Naive thymus-derived CD8-positive, alpha-beta T cell (primary cell): ENCODE results near the gene ELOVL1. TPM values are rescaled to one million over a fixed set of nuclear protein-coding genes. Genes with fewer than 3 reads are reported as not detected.

Experiments
- ATAC-seq, 2 donors: fragments of 150-1000 bp; cut with Tn5 transposase in 1 of 2; sonication (Bioruptor Pico), chemical (Tn5 transposase) in 1 of 2; 1 replicate in 1 of 2; 2 replicates in 1 of 2; pipeline ENCODE4 v1.10.0; 2021; ENCODE audit warnings: mild to moderate bottlenecking in 2 of 2, moderate library complexity in 2 of 2
- POLR2A ChIA-PET: fragments of 350-600 bp; sonication (Branson Sonifier 250); formaldehyde crosslinking; loops from one replicate; lab custom pipeline; 2021; ENCODE audit warnings: antibody characterized with exemption; lab: Charles Lee
- DNase-seq, 10 donors: peaks; one replicate each; pipeline versions ENCODE4 v3.0.0 to v3.0.0-alpha.2; 2020 to 2022
- H3K27ac Mint-ChIP-seq, 10 donors: one replicate each; pipeline ENCODE4 v1.8.0; 2020 to 2022; ENCODE audit warnings: mild to moderate bottlenecking in 10 of 10, mixed read lengths in 10 of 10, moderate library complexity in 4 of 10, inconsistent platforms in 1 of 10
- H3K27me3 Mint-ChIP-seq, 5 donors: one replicate each; pipeline ENCODE4 v1.8.0; 2021 to 2022; ENCODE audit warnings: mixed read lengths in 5 of 5
- H3K36me3 Mint-ChIP-seq, 3 donors: one replicate each; pipeline ENCODE4 v1.8.0; 2020 to 2022; ENCODE audit warnings: mixed read lengths in 3 of 3, mild to moderate bottlenecking in 2 of 3, inconsistent platforms in 1 of 3
- H3K4me1 Mint-ChIP-seq, 4 donors: one replicate each; pipeline ENCODE4 v1.8.0; 2021 to 2022; ENCODE audit warnings: mixed read lengths in 4 of 4
- H3K4me3 Mint-ChIP-seq, 10 donors: one replicate each; pipeline ENCODE4 v1.8.0; 2020 to 2022; ENCODE audit warnings: mild to moderate bottlenecking in 10 of 10, mixed read lengths in 10 of 10, moderate library complexity in 6 of 10, inconsistent platforms in 1 of 10
- H3K9me3 Mint-ChIP-seq, 9 donors: one replicate each; pipeline ENCODE4 v1.8.0; 2020 to 2022; ENCODE audit warnings: mixed read lengths in 9 of 9, mild to moderate bottlenecking in 3 of 9, inconsistent platforms in 1 of 9, moderate library complexity in 1 of 9
- polyA plus RNA-seq, 3 donors: library from polyadenylated mRNA; unstranded; fragments of 300-500 nt; fragmentation: Illumina TruSeq; gene quantifications; one replicate each; pipeline ENCODE4 v1.2.3, GENCODE V29; 2021
- total RNA-seq, 8 experiments: library from RNA in 2 of 8; stranded (reverse) in 2 of 8; gene quantifications; one replicate each; pipeline ENCODE4 v1.2.3 and lab custom pipeline; 2021 to 2026

The ELOVL1 gene
- total and polyA plus RNA-seq, 5 experiments from 2014 or later, result 30.3 to 49.4 (median 39.8) TPM

GRCh38 chr1:43363935-43364525 lies 3.8 kb downstream of the ELOVL1 start:
- Mint-ChIP-seq H3K27ac (peak overlapping the region in 5 of 10 donors; percentile 29 to 79 (median 54)), H3K9me3 (no peaks in the 10 kb centered on the region), H3K4me1 (peaks cover 27 to 46% (median 34%) of the 10 kb centered on the region in 4 donors), H3K36me3 (peaks cover 0 to 45% (median 8%) of the 10 kb centered on the region in 3 donors), H3K27me3 (no peaks in the 10 kb centered on the region), H3K4me3 (no peak overlapping the region)
- ATAC-seq (no peak), DNase-seq (no peak)
- POLR2A ChIA-PET, result no interaction called here

- Mint-ChIP-seq H3K4me1 (peaks cover 26 to 42% (median 32%) of the 10 kb centered on the region in 4 donors), H3K36me3 (peaks cover 0 to 45% (median 8%) of the 10 kb centered on the region in 3 donors)
- ATAC-seq, result no peak
Measured at GRCh38 chr1:43363283-43363934, 4.4 kb downstream of the ELOVL1 start.

GRCh38 chr1:43360616-43361015 lies 7.2 kb downstream of the ELOVL1 start:
- H3K4me1 Mint-ChIP-seq, result peaks cover 15 to 33% (median 21%) of the 10 kb centered on the region in 4 donors

More at GRCh38 chr1:43363283-43363934, 4.4 kb downstream of the ELOVL1 start:
- DNase-seq, result no peak
- POLR2A ChIA-PET, result no interaction called here
- no peaks in the 10 kb centered on the region for H3K27me3 Mint-ChIP-seq
- peak overlapping the region in 5 of 10 donors; percentile 12 to 64 (median 41) for H3K27ac Mint-ChIP-seq
- no peaks in the 10 kb centered on the region for H3K9me3 Mint-ChIP-seq
- no peak overlapping the region for H3K4me3 Mint-ChIP-seq

GRCh38 chr1:43359696-43360095 lies 8.1 kb downstream of the ELOVL1 start:
- H3K36me3 Mint-ChIP-seq, result peaks cover 0 to 33% (median 8%) of the 10 kb centered on the region in 3 donors
- ATAC-seq (no peak), DNase-seq (no peak)
- H3K27me3 Mint-ChIP-seq, result no peaks in the 10 kb centered on the region
- H3K4me3 Mint-ChIP-seq, result peak overlapping the region; percentile 49 to 97 (median 72)
- H3K9me3 Mint-ChIP-seq, result no peaks in the 10 kb centered on the region
- POLR2A ChIA-PET, result interaction anchor here (1.4 to 2.6 kb wide), 3 partner anchors 9 to 30 kb away, joined by 3 to 20 read pairs (median 8); partner anchors contain the start of genes ELOVL1, MED8 and SZT2
- peaks cover 9 to 26% (median 16%) of the 10 kb centered on the region in 4 donors for H3K4me1 Mint-ChIP-seq
- peak overlapping the region in 4 of 10 donors; percentile 5 to 35 (median 22) for H3K27ac Mint-ChIP-seq

More at GRCh38 chr1:43360616-43361015, 7.2 kb downstream of the ELOVL1 start:
- POLR2A ChIA-PET, result interaction anchor here (0.9 kb wide), 1 partner anchor 9 kb away, joined by 3 read pairs; no protein-coding TSS in a partner anchor
- Mint-ChIP-seq H3K27me3 (no peaks in the 10 kb centered on the region), H3K36me3 (peaks cover 0 to 41% (median 8%) of the 10 kb centered on the region in 3 donors), H3K4me3 (peak overlapping the region in 4 of 10 donors; percentile 42 to 70 (median 46)), H3K27ac (no peak overlapping the region), H3K9me3 (no peaks in the 10 kb centered on the region)
- ATAC-seq (no peak), DNase-seq (no peak)

- H3K4me3 Mint-ChIP-seq, result peak within 1 kb of the TSS; percentile 80 to 97 (median 89)
- peak; percentile 99 for ATAC-seq
- peaks cover 0 to 26% (median 2%) of the 10 kb centered on the region in 3 donors for H3K36me3 Mint-ChIP-seq
- H3K9me3 Mint-ChIP-seq, result no peaks in the 10 kb centered on the region
- peak within 1 kb of the TSS; percentile 66 to 95 (median 88) for H3K27ac Mint-ChIP-seq
- H3K4me1 Mint-ChIP-seq, result peaks cover 9 to 26% (median 17%) of the 10 kb centered on the region in 4 donors
- DNase-seq, result peak; percentile 94 to 98 (median 96)
- H3K27me3 Mint-ChIP-seq, result no peaks in the 10 kb centered on the region
- POLR2A ChIA-PET, result interaction anchor here (0.8 to 2.6 kb wide), 8 partner anchors 9 to 291 kb away, joined by 3 to 20 read pairs (median 4); partner anchors contain the start of genes CFAP57, EBNA1BP2, ELOVL1 and MED8
Measured at GRCh38 chr1:43358746-43359693, 8.8 kb downstream of the ELOVL1 start, which contains the start of gene CDC20. CDC20 (plus strand) TSS chr1:43358981; CDS start chr1:43359216, 235 bp downstream.

DNA sequence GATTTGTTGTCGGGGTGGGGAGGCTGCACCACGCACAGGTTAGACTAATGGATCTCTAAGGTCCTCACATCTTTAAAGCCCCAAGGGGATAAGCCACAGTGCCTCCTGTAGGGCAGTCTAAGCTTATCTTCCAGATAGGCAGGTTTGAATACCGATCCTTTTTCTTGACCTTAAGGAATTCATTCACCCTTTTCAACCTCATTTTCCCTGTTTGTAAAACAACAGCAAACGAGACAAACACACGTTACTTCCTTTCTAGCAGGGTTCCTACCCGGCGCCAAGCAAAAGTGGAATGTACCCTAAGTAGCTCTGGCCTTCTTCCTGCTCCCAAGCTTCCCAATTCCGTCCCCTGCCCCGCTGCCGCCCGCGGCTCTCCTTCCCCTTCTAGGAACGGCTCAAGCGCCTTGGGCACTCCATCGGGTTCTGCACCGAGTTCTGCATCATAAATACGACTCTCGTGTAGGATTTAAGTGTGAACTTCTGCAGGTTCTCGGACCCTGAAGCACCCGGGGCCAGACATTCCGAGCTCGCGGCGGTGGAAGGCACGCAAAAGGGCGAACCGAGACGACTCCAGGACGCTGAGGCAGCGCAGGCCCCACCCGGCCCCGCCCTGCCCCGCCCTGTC lies 9.6 kb downstream of the ELOVL1 start:
- DNase-seq, result peak in 3 of 10 donors; percentile 12 to 15 (median 14)
- no peaks in the 10 kb centered on the region for H3K9me3 Mint-ChIP-seq
- ATAC-seq, result no peak
- no peaks in the 10 kb centered on the region for H3K27me3 Mint-ChIP-seq
- peak overlapping the region; percentile 66 to 95 (median 88) for H3K27ac Mint-ChIP-seq
- H3K4me3 Mint-ChIP-seq, result peak overlapping the region; percentile 80 to 97 (median 89)
- H3K4me1 Mint-ChIP-seq, result peaks cover 5 to 26% (median 16%) of the 10 kb centered on the region in 4 donors
- POLR2A ChIA-PET, result interaction anchor here (0.8 to 2.6 kb wide), 10 partner anchors 10 to 592 kb away, joined by 3 to 20 read pairs (median 3); partner anchors contain the start of genes C1orf50, CFAP57, EBNA1BP2 and ELOVL1
- peaks cover 0 to 18% (median 0%) of the 10 kb centered on the region in 3 donors for H3K36me3 Mint-ChIP-seq

DNA sequence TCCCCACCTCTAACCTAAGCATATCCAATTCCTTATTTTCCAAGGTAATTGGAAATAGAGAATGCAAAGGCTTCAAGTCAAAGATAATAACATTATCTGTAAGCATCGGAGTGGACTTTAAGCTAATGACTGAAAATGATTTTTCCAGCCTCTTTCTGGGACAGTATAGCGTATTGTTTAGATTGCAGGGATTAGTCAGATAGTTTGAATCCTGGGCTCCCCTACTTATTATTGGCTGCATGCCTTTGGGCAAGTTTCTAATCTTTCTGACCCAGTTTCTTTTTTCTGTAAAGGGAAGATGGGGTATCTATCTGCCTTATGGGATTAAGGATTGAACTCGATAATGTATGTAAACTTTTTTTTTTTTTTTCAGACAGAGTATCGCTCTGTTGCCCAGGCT lies 10.6 kb downstream of the ELOVL1 start:
- POLR2A ChIA-PET, result interaction anchor here (0.9 kb wide), 1 partner anchor 130 kb away, joined by 3 read pairs; no protein-coding TSS in a partner anchor
- Mint-ChIP-seq H3K9me3 (no peaks in the 10 kb centered on the region), H3K4me1 (peaks cover 11 to 26% (median 16%) of the 10 kb centered on the region in 4 donors), H3K27ac (no peak overlapping the region), H3K27me3 (no peaks in the 10 kb centered on the region), H3K36me3 (peaks cover 0 to 9% (median 0%) of the 10 kb centered on the region in 3 donors), H3K4me3 (peak overlapping the region in 4 of 10 donors; percentile 6 to 50 (median 34))
- ATAC-seq, result no peak
- DNase-seq, result no peak

GRCh38 chr1:43354936-43355335 lies 12.9 kb downstream of the ELOVL1 start:
- no peak overlapping the region for H3K4me3 Mint-ChIP-seq
- no peaks in the 10 kb centered on the region for H3K9me3 Mint-ChIP-seq
- DNase-seq (no peak), ATAC-seq (no peak)
- no peaks in the 10 kb centered on the region for H3K27me3 Mint-ChIP-seq
- no peaks in the 10 kb centered on the region for H3K36me3 Mint-ChIP-seq
- H3K27ac Mint-ChIP-seq, result peak overlapping the region in 3 of 10 donors; percentile 22 to 65 (median 46)
- H3K4me1 Mint-ChIP-seq, result peaks cover 9 to 20% (median 18%) of the 10 kb centered on the region in 4 donors
- POLR2A ChIA-PET, result no interaction called here

- peaks cover 12 to 22% (median 20%) of the 10 kb centered on the region in 4 donors for H3K4me1 Mint-ChIP-seq
- no peak overlapping the region for H3K4me3 Mint-ChIP-seq
- peak overlapping the region in 2 of 10 donors; percentile 46 to 53 for H3K27ac Mint-ChIP-seq
- POLR2A ChIA-PET, result no interaction called here
- H3K9me3 Mint-ChIP-seq, result no peaks in the 10 kb centered on the region
- ATAC-seq (no peak), DNase-seq (no peak)
- no peaks in the 10 kb centered on the region for H3K36me3 Mint-ChIP-seq
- no peaks in the 10 kb centered on the region for H3K27me3 Mint-ChIP-seq
Measured at GRCh38 chr1:43354471-43354870, 13.3 kb downstream of the ELOVL1 start.

GRCh38 chr1:43352881-43353280 lies 14.9 kb downstream of the ELOVL1 start:
- no peaks in the 10 kb centered on the region for H3K9me3 Mint-ChIP-seq
- peak overlapping the region in 5 of 10 donors; percentile 32 to 91 (median 68) for H3K27ac Mint-ChIP-seq
- peaks cover 12 to 18% (median 12%) of the 10 kb centered on the region in 4 donors for H3K4me1 Mint-ChIP-seq
- H3K4me3 Mint-ChIP-seq, result no peak overlapping the region
- POLR2A ChIA-PET, result interaction anchor here (1.8 kb wide), 1 partner anchor 14 kb away, joined by 4 read pairs; no protein-coding TSS in a partner anchor
- no peaks in the 10 kb centered on the region for H3K36me3 Mint-ChIP-seq
- no peaks in the 10 kb centered on the region for H3K27me3 Mint-ChIP-seq
- ATAC-seq (no peak), DNase-seq (no peak)

DNA sequence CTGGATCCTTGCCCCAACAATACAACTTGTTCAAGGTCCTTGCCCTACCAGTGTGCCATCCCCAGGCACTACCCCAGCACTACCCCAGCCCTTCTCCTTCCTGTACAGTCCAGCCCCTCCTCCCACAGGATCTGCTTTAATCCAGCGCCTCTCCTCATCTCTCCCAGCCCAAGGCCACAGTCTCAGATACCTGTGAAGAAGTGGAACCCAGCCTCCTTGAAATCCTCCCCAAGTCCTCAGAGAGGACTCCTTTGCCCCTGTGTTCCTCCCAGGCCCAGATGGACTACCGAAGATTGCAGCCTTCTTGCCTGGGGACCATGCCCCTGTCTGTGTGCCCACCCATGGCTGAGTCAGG lies 15.5 kb downstream of the ELOVL1 start:
- POLR2A ChIA-PET, result interaction anchor here (1.8 kb wide), 1 partner anchor 15 kb away, joined by 4 read pairs; no protein-coding TSS in a partner anchor

More for the DNA sequence above, 15.5 kb downstream of the ELOVL1 start:
- Mint-ChIP-seq H3K27me3 (no peaks in the 10 kb centered on the region), H3K9me3 (no peaks in the 10 kb centered on the region), H3K4me1 (peaks cover 10 to 15% (median 11%) of the 10 kb centered on the region in 4 donors), H3K36me3 (no peaks in the 10 kb centered on the region), H3K4me3 (no peak overlapping the region), H3K27ac (peak overlapping the region in 6 of 10 donors; percentile 9 to 82 (median 72))
- no peak for ATAC-seq
- no peak for DNase-seq
